OCI-LY7 (cell line): ENCODE measurements around the gene NPB. TPM values are rescaled to one million over a fixed set of nuclear protein-coding genes. Genes with fewer than 3 reads are reported as not detected.

ENCODE experiments used
- BruUV-seq: library from RNA; stranded (reverse); fragments of 400-500 nt; replicated peaks from 2 replicates; lab custom pipeline; 2021; lab: Mats Ljungman, UMichigan
- CTCF ChIA-PET: fragments of 300-600 bp; sonication (Branson Sonifier 250); formaldehyde crosslinking; loops from one replicate; lab custom pipeline; 2022; ENCODE audit warnings: antibody characterized with exemption; ENCODE audit not compliant: unreplicated experiment; lab: Charles Lee
- POLR2A ChIA-PET: fragments of 300-600 bp; sonication (Branson Sonifier 250); formaldehyde crosslinking; loops from one replicate; lab custom pipeline; 2022; ENCODE audit warnings: antibody characterized with exemption; lab: Charles Lee
- DNase-seq: peaks from one replicate; pipeline ENCODE4 v3.0.0-alpha.2; 2015; ENCODE audit warnings: low spot score
- H2AFZ ChIP-seq: fragments of 200-600 bp; sonication (generic), shearing (Covaris generic); 2 replicates; pipeline ENCODE4 v1.6.1; 2014; ENCODE audit warnings: mild to moderate bottlenecking, antibody characterized with exemption, low read length, moderate library complexity
- H3K27ac ChIP-seq: fragments of 200-600 bp; sonication (generic); 2 replicates; pipeline ENCODE4 v1.5.1; 2014; ENCODE audit warnings: mixed run types, low read depth, mild to moderate bottlenecking, moderate library complexity, low read length, inconsistent platforms; ENCODE audit not compliant: poor library complexity, severe bottlenecking
- H3K36me3 ChIP-seq: fragments of 200-600 bp; sonication (generic); 2 replicates; pipeline ENCODE4 v1.6.1; 2014; ENCODE audit warnings: mild to moderate bottlenecking, antibody characterized with exemption, low read length, moderate library complexity, mixed read lengths; ENCODE audit not compliant: insufficient read depth
- H3K4me1 ChIP-seq: fragments of 200-600 bp; sonication (generic); 2 replicates; pipeline ENCODE4 v1.5.1; 2014; ENCODE audit warnings: mild to moderate bottlenecking, low read length; ENCODE audit not compliant: insufficient read depth, poor library complexity, severe bottlenecking
- H3K4me2 ChIP-seq: fragments of 200-600 bp; sonication (generic); 2 replicates; pipeline ENCODE4 v1.6.1; 2014; ENCODE audit warnings: mild to moderate bottlenecking, low read length
- H3K4me3 ChIP-seq: fragments of 200-600 bp; sonication (generic); 2 replicates; pipeline ENCODE4 v1.5.1; 2014; ENCODE audit warnings: mild to moderate bottlenecking, low read depth, low read length; ENCODE audit not compliant: poor library complexity, severe bottlenecking
- H3K79me2 ChIP-seq: fragments of 200-600 bp; sonication (generic); 2 replicates; pipeline ENCODE4 v1.6.1; 2016; ENCODE audit warnings: low read depth, mild to moderate bottlenecking, low read length, moderate library complexity, mixed read lengths; ENCODE audit not compliant: insufficient read depth
- H3K9me2 ChIP-seq: fragments of 200-600 bp; sonication (generic); 2 replicates; pipeline ENCODE4 v1.6.1; 2016; ENCODE audit warnings: mild to moderate bottlenecking, low read length, mixed read lengths; ENCODE audit not compliant: insufficient read depth
- H3K9me3 ChIP-seq: fragments of 200-600 bp; sonication (generic); 2 replicates; pipeline ENCODE4 v1.6.1; 2014; ENCODE audit warnings: mild to moderate bottlenecking, mixed run types, low read length, mixed read lengths
- H4K20me1 ChIP-seq: fragments of 200-600 bp; sonication (generic); 2 replicates; pipeline ENCODE4 v1.6.1; 2014; ENCODE audit warnings: mild to moderate bottlenecking, antibody characterized with exemption, low read length, moderate library complexity, mixed read lengths; ENCODE audit not compliant: insufficient read depth
- EZH2phosphoT487 ChIP-seq: fragments of 200-600 bp; sonication (generic); IDR thresholded peaks from 2 replicates; pipeline ENCODE4 v1.6.1; 2018; ENCODE audit warnings: low read depth, borderline replicate concordance, mild to moderate bottlenecking, mixed run types, antibody characterized with exemption, low read length, moderate library complexity, mixed read lengths
- intact Hi-C: fragments of 100-400 bp; cut with micrococcal nuclease; formaldehyde crosslinking; loops from one replicate; pipeline ENCODE4 v1.10.0; 2022; ENCODE audit not compliant: unreplicated experiment
- total RNA-seq, 2 experiments: library from RNA; depleted of rRNA in 1 of 2; stranded (reverse); fragments of >200 nt in 1 of 2; shearing (Covaris generic) in 1 of 2; gene quantifications; 2 replicates each; pipeline ENCODE4 v1.2.3, GENCODE V29; 2014 to 2022
- TF ChIP-seq, protein P1 (sequence below): fragments of 200-600 bp; sonication (generic); conservative IDR thresholded peaks from 2 replicates; pipeline ENCODE4 v1.5.1; 2014; ENCODE audit warnings: mild to moderate bottlenecking, antibody characterized with exemption, low read length, moderate library complexity, mixed read lengths

The NPB gene
- total RNA-seq, 2 experiments from 2014 or later, result 2.8 to 3.2 TPM

DNA sequence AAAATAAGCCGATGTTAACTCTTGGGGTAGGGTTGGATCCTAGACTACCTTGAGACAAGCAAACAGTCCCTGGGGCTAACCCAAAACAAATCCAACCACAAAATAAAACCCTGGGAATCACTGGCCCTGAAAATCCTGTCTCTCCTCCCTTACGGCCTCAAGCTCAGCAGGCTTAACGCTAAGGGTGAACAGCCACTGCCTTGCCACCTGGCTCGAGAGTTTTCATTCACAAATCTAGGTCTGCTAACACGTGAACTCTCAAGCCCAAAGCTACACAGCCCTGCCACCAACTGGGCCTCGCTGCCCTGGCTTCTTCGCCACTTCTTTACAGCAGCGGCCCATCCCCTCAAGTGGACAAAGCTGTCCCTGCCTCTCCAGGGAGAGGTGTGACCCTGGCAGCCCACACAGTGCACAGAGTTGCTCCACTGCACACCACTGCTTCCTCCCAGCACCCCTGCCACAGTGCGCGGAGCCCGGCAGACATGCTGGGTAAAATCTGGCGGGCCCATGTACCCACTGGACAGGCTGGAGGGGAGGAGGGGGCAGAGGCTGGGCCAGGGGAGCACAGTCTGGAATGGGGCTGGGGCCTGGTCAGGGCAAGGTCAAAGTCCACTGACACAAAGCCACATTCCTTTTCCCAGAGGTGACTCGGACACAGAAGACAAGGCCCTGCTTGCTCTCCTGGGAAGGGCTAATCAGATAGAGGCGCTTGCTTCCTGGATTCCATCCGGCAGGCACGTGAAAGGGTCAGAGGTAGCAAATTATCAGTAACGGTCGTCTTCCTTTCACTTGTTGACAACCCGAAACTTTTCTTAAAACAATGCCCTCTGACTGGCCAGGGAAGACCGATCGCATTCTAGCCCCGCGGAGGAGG, 8.2 kb downstream of the NPB start:
- peak; percentile 34 for DNase-seq
- Histone ChIP-seq H3K4me2 (peak overlapping the region; percentile 79), H3K79me2 (peaks cover 5% of the 10 kb centered on the region; the same call in 1 of the 2 replicates), H3K27ac (peak overlapping the region; percentile 22), H3K36me3 (peaks cover 68% of the 10 kb centered on the region), H3K4me1 (peaks cover 15% of the 10 kb centered on the region), H3K4me3 (peak overlapping the region; percentile 85), H3K9me2 (no peaks in the 10 kb centered on the region), H4K20me1 (no peaks in the 10 kb centered on the region; the same call in 1 of the 2 replicates), H2AFZ (peak overlapping the region; percentile 1; the same call in 1 of the 2 replicates), H3K9me3 (no peaks in the 10 kb centered on the region)
- CTCF ChIA-PET, result no interaction called here
- intact Hi-C loops, result no loop called here
- TF ChIP-seq, protein P1, sequence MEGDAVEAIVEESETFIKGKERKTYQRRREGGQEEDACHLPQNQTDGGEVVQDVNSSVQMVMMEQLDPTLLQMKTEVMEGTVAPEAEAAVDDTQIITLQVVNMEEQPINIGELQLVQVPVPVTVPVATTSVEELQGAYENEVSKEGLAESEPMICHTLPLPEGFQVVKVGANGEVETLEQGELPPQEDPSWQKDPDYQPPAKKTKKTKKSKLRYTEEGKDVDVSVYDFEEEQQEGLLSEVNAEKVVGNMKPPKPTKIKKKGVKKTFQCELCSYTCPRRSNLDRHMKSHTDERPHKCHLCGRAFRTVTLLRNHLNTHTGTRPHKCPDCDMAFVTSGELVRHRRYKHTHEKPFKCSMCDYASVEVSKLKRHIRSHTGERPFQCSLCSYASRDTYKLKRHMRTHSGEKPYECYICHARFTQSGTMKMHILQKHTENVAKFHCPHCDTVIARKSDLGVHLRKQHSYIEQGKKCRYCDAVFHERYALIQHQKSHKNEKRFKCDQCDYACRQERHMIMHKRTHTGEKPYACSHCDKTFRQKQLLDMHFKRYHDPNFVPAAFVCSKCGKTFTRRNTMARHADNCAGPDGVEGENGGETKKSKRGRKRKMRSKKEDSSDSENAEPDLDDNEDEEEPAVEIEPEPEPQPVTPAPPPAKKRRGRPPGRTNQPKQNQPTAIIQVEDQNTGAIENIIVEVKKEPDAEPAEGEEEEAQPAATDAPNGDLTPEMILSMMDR, result no peak
- TF ChIP-seq EZH2phosphoT487, result no peak
- POLR2A ChIA-PET, result interaction anchor here (1.3 to 2.0 kb wide), 2 partner anchors 14 to 17 kb away, joined by 3 to 21 read pairs; no protein-coding TSS in a partner anchor
- BruUV-seq, result no TSS peak

DNA sequence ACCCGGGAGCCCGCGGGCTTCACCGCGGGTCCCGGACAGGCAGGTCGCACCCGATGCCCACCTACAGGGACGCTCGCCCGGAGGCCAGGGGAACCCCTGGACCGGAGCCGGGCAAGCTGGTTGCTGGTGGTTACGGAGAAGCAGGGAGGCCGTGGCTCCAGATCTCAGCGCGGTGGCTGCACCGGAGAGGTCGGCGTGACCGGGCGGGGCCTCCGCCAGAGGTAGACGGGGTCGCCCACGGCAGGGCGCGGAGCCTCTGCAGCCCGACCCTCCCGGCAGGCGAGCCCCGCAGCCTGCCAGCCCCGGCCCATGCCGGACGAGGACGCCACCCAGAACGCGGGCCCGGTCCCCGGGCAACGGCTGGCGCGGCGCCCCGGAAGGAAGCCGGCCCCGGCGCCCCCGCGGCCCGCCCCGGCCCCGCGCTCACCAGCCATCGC, 8.8 kb downstream of the NPB start:
- Histone ChIP-seq H3K79me2 (peaks cover 5% of the 10 kb centered on the region; the same call in 1 of the 2 replicates), H3K27ac (peak overlapping the region; percentile 22), H3K4me2 (peak overlapping the region; percentile 79), H2AFZ (peak overlapping the region; percentile 1; the same call in 1 of the 2 replicates), H3K4me3 (peak overlapping the region; percentile 85), H3K36me3 (peaks cover 71% of the 10 kb centered on the region), H4K20me1 (no peaks in the 10 kb centered on the region; the same call in 1 of the 2 replicates), H3K9me2 (no peaks in the 10 kb centered on the region), H3K4me1 (peaks cover 15% of the 10 kb centered on the region), H3K9me3 (no peaks in the 10 kb centered on the region)
- no TSS peak for BruUV-seq
- ChIA-PET CTCF (no interaction called here), POLR2A (interaction anchor here (0.5 kb wide), 1 partner anchor 18 kb away, joined by 3 read pairs; no protein-coding TSS in a partner anchor)
- intact Hi-C loops, result loop anchor here (1.0 kb wide), 2 partner anchors 20 to 42 kb away; partner anchors contain the start of genes ALYREF and ANAPC11
- no peak for DNase-seq
- no peak for TF ChIP-seq EZH2phosphoT487
- TF ChIP-seq, protein P1, result no peak
